ENCODE results near the gene TH.

GRCh38 chr11:2188745-2189144, 17.1 kb upstream of the TH start:
- TF ChIP-seq, protein P1, sequence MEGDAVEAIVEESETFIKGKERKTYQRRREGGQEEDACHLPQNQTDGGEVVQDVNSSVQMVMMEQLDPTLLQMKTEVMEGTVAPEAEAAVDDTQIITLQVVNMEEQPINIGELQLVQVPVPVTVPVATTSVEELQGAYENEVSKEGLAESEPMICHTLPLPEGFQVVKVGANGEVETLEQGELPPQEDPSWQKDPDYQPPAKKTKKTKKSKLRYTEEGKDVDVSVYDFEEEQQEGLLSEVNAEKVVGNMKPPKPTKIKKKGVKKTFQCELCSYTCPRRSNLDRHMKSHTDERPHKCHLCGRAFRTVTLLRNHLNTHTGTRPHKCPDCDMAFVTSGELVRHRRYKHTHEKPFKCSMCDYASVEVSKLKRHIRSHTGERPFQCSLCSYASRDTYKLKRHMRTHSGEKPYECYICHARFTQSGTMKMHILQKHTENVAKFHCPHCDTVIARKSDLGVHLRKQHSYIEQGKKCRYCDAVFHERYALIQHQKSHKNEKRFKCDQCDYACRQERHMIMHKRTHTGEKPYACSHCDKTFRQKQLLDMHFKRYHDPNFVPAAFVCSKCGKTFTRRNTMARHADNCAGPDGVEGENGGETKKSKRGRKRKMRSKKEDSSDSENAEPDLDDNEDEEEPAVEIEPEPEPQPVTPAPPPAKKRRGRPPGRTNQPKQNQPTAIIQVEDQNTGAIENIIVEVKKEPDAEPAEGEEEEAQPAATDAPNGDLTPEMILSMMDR (IDR thresholded peaks at IDR 0.05) = no peak
- no peak for TF ChIP-seq EP300 (IDR thresholded peaks at IDR 0.05)

Data from suprapubic skin (tissue), 3 donors.